ENCODE data around the gene NRG2.

Gene NRG2

GRCh38 chr5:140013536-140013935 is 29.6 kb downstream of the NRG2 start:
- Histone ChIP-seq H3K9me3 (ENCODE audit: control insufficient read depth, insufficient read depth, low read length) (no peaks in the 10 kb centered on the region; the same call in 1 of the 2 replicates), H3K4me1 (ENCODE audit: control insufficient read depth, insufficient read depth, low read length) (no peaks in the 10 kb centered on the region), H3K4me3 (ENCODE audit: low read length) (no peak overlapping the region), H3K27ac (ENCODE audit: low read length) (no peak overlapping the region), H3K36me3 (ENCODE audit: control insufficient read depth, insufficient read depth, low read length) (no peaks in the 10 kb centered on the region), H3K27me3 (ENCODE audit: control insufficient read depth, insufficient read depth, low read length) (no peaks in the 10 kb centered on the region)
- no CpG with 5 or more reads among the region's 1 CpG for WGBS (ENCODE audit: insufficient coverage, insufficient read length)
- DNase-seq (ENCODE audit: low read depth, low spot score), result no peak

- no peak for DNase-seq (ENCODE audit: low read depth, low spot score)
- no CpG with 5 or more reads among the region's 1 CpG for WGBS (ENCODE audit: insufficient coverage, insufficient read length)
Measured at GRCh38 chr5:140012443-140012842, 30.7 kb downstream of the NRG2 start.

GRCh38 chr5:140011297-140011802 is 31.7 kb downstream of the NRG2 start:
- no peak for DNase-seq (ENCODE audit: low read depth, low spot score)
- H3K4me3 ChIP-seq (ENCODE audit: low read length), result no peak overlapping the region
- H3K9me3 ChIP-seq (ENCODE audit: control insufficient read depth, insufficient read depth, low read length), result no peaks in the 10 kb centered on the region
- H3K4me1 ChIP-seq (ENCODE audit: control insufficient read depth, insufficient read depth, low read length), result no peaks in the 10 kb centered on the region
- WGBS (ENCODE audit: insufficient coverage, insufficient read length), result no CpG with 5 or more reads among the region's 3 CpGs
- H3K27ac ChIP-seq (ENCODE audit: low read length), result no peak overlapping the region
- no peaks in the 10 kb centered on the region for H3K36me3 ChIP-seq (ENCODE audit: control insufficient read depth, insufficient read depth, low read length)
- H3K27me3 ChIP-seq (ENCODE audit: control insufficient read depth, insufficient read depth, low read length), result no peaks in the 10 kb centered on the region

More at GRCh38 chr5:140012443-140012842, 30.7 kb downstream of the NRG2 start:
- H3K9me3 ChIP-seq (ENCODE audit: control insufficient read depth, insufficient read depth, low read length), result no peaks in the 10 kb centered on the region; the same call in 1 of the 2 replicates
- no peaks in the 10 kb centered on the region for H3K36me3 ChIP-seq (ENCODE audit: control insufficient read depth, insufficient read depth, low read length)
- no peaks in the 10 kb centered on the region for H3K27me3 ChIP-seq (ENCODE audit: control insufficient read depth, insufficient read depth, low read length)
- H3K4me3 ChIP-seq (ENCODE audit: low read length), result no peak overlapping the region
- H3K4me1 ChIP-seq (ENCODE audit: control insufficient read depth, insufficient read depth, low read length), result no peaks in the 10 kb centered on the region
- no peak overlapping the region for H3K27ac ChIP-seq (ENCODE audit: low read length)

- no peak overlapping the region for H3K27ac ChIP-seq (ENCODE audit: low read length)
- no peaks in the 10 kb centered on the region for H3K36me3 ChIP-seq (ENCODE audit: control insufficient read depth, insufficient read depth, low read length)
- H3K27me3 ChIP-seq (ENCODE audit: control insufficient read depth, insufficient read depth, low read length), result no peaks in the 10 kb centered on the region
- DNase-seq (ENCODE audit: low read depth, low spot score), result no peak
- no CpG with 5 or more reads among the region's 3 CpGs for WGBS (ENCODE audit: insufficient coverage, insufficient read length)
- H3K4me3 ChIP-seq (ENCODE audit: low read length), result no peak overlapping the region
- H3K9me3 ChIP-seq (ENCODE audit: control insufficient read depth, insufficient read depth, low read length), result no peaks in the 10 kb centered on the region
- no peaks in the 10 kb centered on the region for H3K4me1 ChIP-seq (ENCODE audit: control insufficient read depth, insufficient read depth, low read length)
Measured at GRCh38 chr5:140010798-140011197, 32.3 kb downstream of the NRG2 start.

GRCh38 chr5:140007311-140007710 is 35.8 kb downstream of the NRG2 start:
- no peaks in the 10 kb centered on the region for H3K4me1 ChIP-seq (ENCODE audit: control insufficient read depth, insufficient read depth, low read length)
- no CpG with 5 or more reads among the region's 2 CpGs for whole genome bisulfite sequencing (ENCODE audit: insufficient coverage, insufficient read length)
- DNase-seq (ENCODE audit: low read depth, low spot score), result no peak
- no peaks in the 10 kb centered on the region for H3K9me3 ChIP-seq (ENCODE audit: control insufficient read depth, insufficient read depth, low read length)
- H3K27me3 ChIP-seq (ENCODE audit: control insufficient read depth, insufficient read depth, low read length), result no peaks in the 10 kb centered on the region
- H3K27ac ChIP-seq (ENCODE audit: low read length), result no peak overlapping the region
- no peak overlapping the region for H3K4me3 ChIP-seq (ENCODE audit: low read length)
- no peaks in the 10 kb centered on the region for H3K36me3 ChIP-seq (ENCODE audit: control insufficient read depth, insufficient read depth, low read length)

GRCh38 chr5:140005145-140005591 is 37.9 kb downstream of the NRG2 start:
- Histone ChIP-seq H3K27me3 (ENCODE audit: control insufficient read depth, insufficient read depth, low read length) (no peaks in the 10 kb centered on the region), H3K4me1 (ENCODE audit: control insufficient read depth, insufficient read depth, low read length) (no peaks in the 10 kb centered on the region), H3K36me3 (ENCODE audit: control insufficient read depth, insufficient read depth, low read length) (no peaks in the 10 kb centered on the region), H3K9me3 (ENCODE audit: control insufficient read depth, insufficient read depth, low read length) (no peaks in the 10 kb centered on the region), H3K4me3 (ENCODE audit: low read length) (no peak overlapping the region), H3K27ac (ENCODE audit: low read length) (no peak overlapping the region)
- DNase-seq (ENCODE audit: low read depth, low spot score), result no peak
- no CpG with 5 or more reads among the region's 4 CpGs for WGBS (ENCODE audit: insufficient coverage, insufficient read length)

GRCh38 chr5:140004174-140004573 is 38.9 kb downstream of the NRG2 start:
- Histone ChIP-seq H3K4me1 (ENCODE audit: control insufficient read depth, insufficient read depth, low read length) (no peaks in the 10 kb centered on the region), H3K4me3 (ENCODE audit: low read length) (no peak overlapping the region)

GRCh38 chr5:140003519-140003918 is 39.6 kb downstream of the NRG2 start:
- H3K36me3 ChIP-seq (ENCODE audit: control insufficient read depth, insufficient read depth, low read length), result no peaks in the 10 kb centered on the region
- H3K27ac ChIP-seq (ENCODE audit: low read length), result no peak overlapping the region
- no peaks in the 10 kb centered on the region for H3K9me3 ChIP-seq (ENCODE audit: control insufficient read depth, insufficient read depth, low read length)
- no peak for DNase-seq (ENCODE audit: low read depth, low spot score)
- H3K4me1 ChIP-seq (ENCODE audit: control insufficient read depth, insufficient read depth, low read length), result no peaks in the 10 kb centered on the region
- H3K4me3 ChIP-seq (ENCODE audit: low read length), result no peak overlapping the region
- WGBS (ENCODE audit: insufficient coverage, insufficient read length), result no CpG with 5 or more reads among the region's 1 CpG
- H3K27me3 ChIP-seq (ENCODE audit: control insufficient read depth, insufficient read depth, low read length), result no peaks in the 10 kb centered on the region

More at GRCh38 chr5:140004174-140004573, 38.9 kb downstream of the NRG2 start:
- no peak for DNase-seq (ENCODE audit: low read depth, low spot score)
- no CpG with 5 or more reads among the region's 2 CpGs for WGBS (ENCODE audit: insufficient coverage, insufficient read length)
- H3K27ac ChIP-seq (ENCODE audit: low read length), result no peak overlapping the region
- no peaks in the 10 kb centered on the region for H3K27me3 ChIP-seq (ENCODE audit: control insufficient read depth, insufficient read depth, low read length)
- H3K9me3 ChIP-seq (ENCODE audit: control insufficient read depth, insufficient read depth, low read length), result no peaks in the 10 kb centered on the region
- no peaks in the 10 kb centered on the region for H3K36me3 ChIP-seq (ENCODE audit: control insufficient read depth, insufficient read depth, low read length)

- no CpG with 5 or more reads among the region's 10 CpGs for WGBS (ENCODE audit: insufficient coverage, insufficient read length)
- DNase-seq (ENCODE audit: low read depth, low spot score), result no peak
- Histone ChIP-seq H3K9me3 (ENCODE audit: control insufficient read depth, insufficient read depth, low read length) (no peaks in the 10 kb centered on the region), H3K4me1 (ENCODE audit: control insufficient read depth, insufficient read depth, low read length) (no peaks in the 10 kb centered on the region), H3K27ac (ENCODE audit: low read length) (no peak overlapping the region), H3K36me3 (ENCODE audit: control insufficient read depth, insufficient read depth, low read length) (no peaks in the 10 kb centered on the region), H3K27me3 (ENCODE audit: control insufficient read depth, insufficient read depth, low read length) (no peaks in the 10 kb centered on the region), H3K4me3 (ENCODE audit: low read length) (no peak overlapping the region)
Measured at GRCh38 chr5:140000332-140000731, 42.8 kb downstream of the NRG2 start.

GRCh38 chr5:139998837-139999236 is 44.3 kb downstream of the NRG2 start:
- Histone ChIP-seq H3K4me1 (ENCODE audit: control insufficient read depth, insufficient read depth, low read length) (no peaks in the 10 kb centered on the region), H3K36me3 (ENCODE audit: control insufficient read depth, insufficient read depth, low read length) (no peaks in the 10 kb centered on the region), H3K27ac (ENCODE audit: low read length) (no peak overlapping the region), H3K9me3 (ENCODE audit: control insufficient read depth, insufficient read depth, low read length) (no peaks in the 10 kb centered on the region), H3K4me3 (ENCODE audit: low read length) (no peak overlapping the region), H3K27me3 (ENCODE audit: control insufficient read depth, insufficient read depth, low read length) (no peaks in the 10 kb centered on the region)
- no CpG with 5 or more reads among the region's 3 CpGs for WGBS (ENCODE audit: insufficient coverage, insufficient read length)
- no peak for DNase-seq (ENCODE audit: low read depth, low spot score)

GRCh38 chr5:139997276-139997675 is 45.8 kb downstream of the NRG2 start:
- Histone ChIP-seq H3K4me1 (ENCODE audit: control insufficient read depth, insufficient read depth, low read length) (no peaks in the 10 kb centered on the region), H3K4me3 (ENCODE audit: low read length) (no peak overlapping the region), H3K27me3 (ENCODE audit: control insufficient read depth, insufficient read depth, low read length) (no peaks in the 10 kb centered on the region), H3K9me3 (ENCODE audit: control insufficient read depth, insufficient read depth, low read length) (no peaks in the 10 kb centered on the region), H3K27ac (ENCODE audit: low read length) (no peak overlapping the region), H3K36me3 (ENCODE audit: control insufficient read depth, insufficient read depth, low read length) (no peaks in the 10 kb centered on the region)
- no CpG with 5 or more reads among the region's 1 CpG for WGBS (ENCODE audit: insufficient coverage, insufficient read length)
- DNase-seq (ENCODE audit: low read depth, low spot score), result no peak

Data from iPS DF 6.9 (cell line).